OCI-LY7 (cell line): Measurements from ENCODE around the gene PPM1F.

Source experiments
- CTCF ChIP-seq: fragments of 200-600 bp; sonication (generic); conservative IDR thresholded peaks from 2 replicates; pipeline ENCODE4 v1.5.1; 2014; ENCODE audit warnings: mild to moderate bottlenecking, antibody characterized with exemption, low read length, moderate library complexity, mixed read lengths
- EZH2phosphoT487 ChIP-seq: fragments of 200-600 bp; sonication (generic); IDR thresholded peaks from 2 replicates; pipeline ENCODE4 v1.6.1; 2018; ENCODE audit warnings: low read depth, borderline replicate concordance, mild to moderate bottlenecking, mixed run types, antibody characterized with exemption, low read length, moderate library complexity, mixed read lengths

- TF ChIP-seq CTCF (no peak), EZH2phosphoT487 (no peak)
Observed at GRCh38 chr22:21928048-21928447, 24.6 kb downstream of the PPM1F start.
